Esophagus (tissue), 2 donors: ENCODE results near the gene BAHD1. TPM values are rescaled to one million over a fixed set of nuclear protein-coding genes. Genes with fewer than 3 reads are reported as not detected.
"Not testable (repeated sequence)": the region's sequence is repeated elsewhere in the genome, so short reads cannot be mapped to it uniquely, and the experiment has no call there.

Experiments used
- H3K27ac ChIP-seq, 2 donors: one replicate each; pipeline ENCODE4 v1.5.1; 2013; ENCODE audit warnings: low read depth in 2 of 2, mild to moderate bottlenecking in 2 of 2, inconsistent platforms in 1 of 2, low read length in 1 of 2, moderate library complexity in 1 of 2
- H3K27me3 ChIP-seq, 2 donors: one replicate each; pipeline ENCODE4 v1.6.1; 2013; ENCODE audit warnings: low read length in 2 of 2, control low read depth in 1 of 2, mild to moderate bottlenecking in 1 of 2; ENCODE audit not compliant: insufficient read depth in 2 of 2, control insufficient read depth in 1 of 2
- H3K36me3 ChIP-seq, 2 donors: one replicate each; pipeline ENCODE4 v1.6.1; 2013; ENCODE audit warnings: low read length in 1 of 2; ENCODE audit not compliant: control insufficient read depth in 2 of 2, insufficient read depth in 2 of 2
- H3K4me1 ChIP-seq, 2 donors: one replicate each; pipeline ENCODE4 v1.6.1; 2013; ENCODE audit warnings: low read length in 1 of 2; ENCODE audit not compliant: control insufficient read depth in 2 of 2, insufficient read depth in 2 of 2
- H3K4me3 ChIP-seq, 2 donors: one replicate each; pipeline ENCODE4 v1.5.1; 2013; ENCODE audit warnings: low read length in 2 of 2, mild to moderate bottlenecking in 2 of 2, low read depth in 1 of 2, moderate library complexity in 1 of 2
- H3K9me3 ChIP-seq, 2 donors: one replicate each; pipeline ENCODE4 v1.6.1; 2013; ENCODE audit warnings: mild to moderate bottlenecking in 2 of 2, low read depth in 1 of 2, low read length in 1 of 2, moderate library complexity in 1 of 2; ENCODE audit not compliant: control insufficient read depth in 2 of 2, insufficient read depth in 1 of 2
- WGBS, 2 donors: extraction: QIAGEN DNeasy Blood & Tissue Kit; methylation state at CpG; one replicate each; pipeline ENCODE4 v1.1.7; 2013; 5-methylcytosine and 5-hydroxymethylcytosine counted together
- polyA plus RNA-seq, 2 donors: library from polyadenylated mRNA; stranded (reverse); fragments of 200-250 nt; gene quantifications; one replicate each; pipeline ENCODE4 v1.2.3, GENCODE V29; 2013
- donor health status: healthy with polysubstance abuse.
- donor health status: Bipolar disorder and iron deficiency.

The BAHD1 gene
- polyA plus RNA-seq, 2 donors, result 6.7 to 8.1 TPM

- H3K27me3 ChIP-seq, H3K27ac ChIP-seq, H3K36me3 ChIP-seq, H3K4me3 ChIP-seq, H3K9me3 ChIP-seq: not testable (repeated sequence)
- 76 to 84% methylated on average over 2 to 3 of the region's 3 CpGs for WGBS, 2 donors
- H3K4me1 ChIP-seq, result peaks cover 11 to 29% of the 10 kb centered on the region in 2 donors
Measured at GRCh38 chr15:40453941-40454340, 13.2 kb downstream of the BAHD1 start.

DNA sequence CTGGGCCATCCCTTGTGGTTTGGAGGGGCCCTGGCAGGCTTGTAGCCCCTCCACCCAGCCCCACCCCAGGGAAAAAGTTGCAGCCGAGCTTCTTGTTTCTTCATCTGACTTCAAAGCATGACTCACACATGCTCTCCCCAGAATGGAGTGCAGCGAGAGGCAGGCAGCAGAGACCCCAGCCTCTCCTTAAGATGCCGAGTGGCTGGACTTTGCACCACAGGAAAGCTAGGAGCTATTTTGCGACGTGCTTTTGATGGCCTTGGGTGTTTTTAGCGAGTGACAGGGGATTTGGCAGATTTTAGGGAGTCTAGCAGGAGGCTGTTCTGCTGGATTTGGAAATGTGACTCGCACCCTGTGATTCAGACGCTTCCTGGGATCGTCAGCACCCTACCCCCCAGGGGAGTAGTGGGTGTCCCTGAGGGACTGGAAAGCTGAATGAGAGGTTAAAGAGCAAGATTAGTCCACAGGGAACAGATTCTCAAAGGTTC lies 14.2 kb downstream of the BAHD1 start:
- H3K27me3 ChIP-seq, result no peaks in the 10 kb centered on the region
- no peaks in the 10 kb centered on the region for H3K9me3 ChIP-seq
- peaks cover 11 to 29% of the 10 kb centered on the region in 2 donors for H3K4me1 ChIP-seq
- H3K36me3 ChIP-seq, result peaks cover 0 to 12% of the 10 kb centered on the region in 2 donors
- 39 to 46% methylated on average over 9 of the region's 9 CpGs for WGBS, 2 donors
- no peak overlapping the region for H3K4me3 ChIP-seq
- H3K27ac ChIP-seq, result no peak overlapping the region

- Histone ChIP-seq H3K27ac (peak overlapping the region in 1 of 2 donors; percentile 11), H3K4me1 (peaks cover 11 to 29% of the 10 kb centered on the region in 2 donors), H3K36me3 (peaks cover 0 to 15% of the 10 kb centered on the region in 2 donors), H3K27me3 (no peaks in the 10 kb centered on the region), H3K4me3 (no peak overlapping the region), H3K9me3 (no peaks in the 10 kb centered on the region)
- 35 to 38% methylated on average over 7 of the region's 7 CpGs for WGBS, 2 donors
Measured at GRCh38 chr15:40456299-40456712, 15.6 kb downstream of the BAHD1 start.

GRCh38 chr15:40456738-40457137 lies 16.0 kb downstream of the BAHD1 start:
- WGBS, 2 donors, result 38 to 68% methylated on average over 4 of the region's 4 CpGs
- H3K4me1 ChIP-seq, result peaks cover 11 to 29% of the 10 kb centered on the region in 2 donors

GRCh38 chr15:40458495-40459371 lies 18.0 kb downstream of the BAHD1 start:
- 95 to 96% methylated on average over 37 of the region's 37 CpGs for WGBS, 2 donors
- Histone ChIP-seq H3K36me3 (peaks cover 2 to 22% of the 10 kb centered on the region in 2 donors), H3K4me3 (no peak overlapping the region), H3K9me3 (no peaks in the 10 kb centered on the region), H3K27me3 (no peaks in the 10 kb centered on the region), H3K27ac (no peak overlapping the region), H3K4me1 (peaks cover 11 to 27% of the 10 kb centered on the region in 2 donors)

More at GRCh38 chr15:40456738-40457137, 16.0 kb downstream of the BAHD1 start:
- no peak overlapping the region for H3K4me3 ChIP-seq
- H3K9me3 ChIP-seq, result no peaks in the 10 kb centered on the region
- H3K36me3 ChIP-seq, result peaks cover 0 to 15% of the 10 kb centered on the region in 2 donors
- peak overlapping the region in 1 of 2 donors; percentile 11 for H3K27ac ChIP-seq
- no peaks in the 10 kb centered on the region for H3K27me3 ChIP-seq

DNA sequence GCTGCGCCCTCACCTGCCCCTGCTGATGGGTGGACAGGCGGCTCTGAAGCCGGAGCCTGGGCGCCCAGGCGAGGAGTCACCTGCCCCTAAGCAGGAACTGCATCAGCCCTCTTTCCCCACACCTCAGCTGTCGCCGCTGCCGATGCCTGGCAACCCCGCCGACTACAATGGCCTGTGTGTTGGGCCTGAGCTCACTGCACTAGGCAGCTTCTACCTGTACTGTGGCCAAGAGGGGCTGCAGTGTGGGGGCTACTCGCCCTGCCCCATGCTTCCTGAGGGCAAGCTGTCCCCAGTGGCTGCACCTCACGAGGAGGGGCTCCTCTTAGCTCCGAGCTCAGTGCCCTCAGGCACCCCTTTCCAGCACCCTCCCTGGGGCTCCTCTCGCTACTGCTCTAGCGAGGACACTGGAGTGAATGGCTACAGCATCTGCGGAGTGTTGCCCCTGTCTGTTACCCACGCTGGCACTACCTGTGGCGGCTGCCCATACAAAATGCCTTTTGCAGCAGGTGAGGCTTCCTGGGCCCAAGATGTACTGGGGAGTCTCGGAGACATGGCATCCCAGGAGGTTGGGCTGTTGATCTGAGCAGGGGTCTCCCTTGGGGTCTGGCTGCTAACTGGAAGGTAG lies 18.8 kb downstream of the BAHD1 start:
- peaks cover 11 to 23% of the 10 kb centered on the region in 2 donors for H3K4me1 ChIP-seq
- WGBS, 2 donors, result 95 to 97% methylated on average over 19 of the region's 19 CpGs
- no peaks in the 10 kb centered on the region for H3K27me3 ChIP-seq
- H3K36me3 ChIP-seq, result peaks cover 2 to 29% of the 10 kb centered on the region in 2 donors
- no peak overlapping the region for H3K4me3 ChIP-seq
- H3K27ac ChIP-seq, result no peak overlapping the region
- no peaks in the 10 kb centered on the region for H3K9me3 ChIP-seq

GRCh38 chr15:40460404-40460803 lies 19.7 kb downstream of the BAHD1 start:
- Histone ChIP-seq H3K36me3 (peaks cover 2 to 37% of the 10 kb centered on the region in 2 donors), H3K4me3 (no peak overlapping the region), H3K27ac (no peak overlapping the region), H3K4me1 (peaks cover 6 to 14% of the 10 kb centered on the region in 2 donors), H3K9me3 (no peaks in the 10 kb centered on the region), H3K27me3 (no peaks in the 10 kb centered on the region)
- 68 to 93% methylated on average over 2 of the region's 2 CpGs for WGBS, 2 donors

- Histone ChIP-seq H3K9me3 (no peaks in the 10 kb centered on the region), H3K36me3 (peaks cover 12 to 42% of the 10 kb centered on the region in 2 donors), H3K4me3 (no peak overlapping the region), H3K27me3 (no peaks in the 10 kb centered on the region), H3K27ac (no peak overlapping the region), H3K4me1 (peaks cover 0 to 8% of the 10 kb centered on the region in 2 donors)
- WGBS, 2 donors, result 95% methylated on average over 21 of the region's 21 CpGs
Measured at GRCh38 chr15:40461958-40462357, 21.2 kb downstream of the BAHD1 start.

DNA sequence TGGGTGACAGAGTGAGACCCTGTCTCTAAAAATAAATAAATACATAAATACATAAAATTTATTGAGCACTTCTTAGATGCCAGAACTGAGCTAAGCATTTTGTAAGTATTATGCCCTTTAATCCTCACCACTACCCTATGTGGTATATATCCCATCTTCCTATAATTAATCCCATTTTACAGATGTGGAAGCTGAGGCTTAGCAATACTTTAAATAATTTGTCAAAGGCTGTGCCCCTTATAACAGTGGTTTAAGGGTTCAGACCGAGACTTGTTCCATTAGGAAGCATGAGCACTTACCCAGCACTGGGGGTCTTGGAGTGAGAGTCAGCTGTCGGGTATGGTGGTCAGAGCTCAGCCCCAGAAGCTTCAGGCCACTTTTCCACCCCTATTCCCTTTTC lies 22.5 kb downstream of the BAHD1 start:
- Histone ChIP-seq H3K27ac (no peak overlapping the region), H3K4me1 (peaks cover 0 to 7% of the 10 kb centered on the region in 2 donors), H3K4me3 (no peak overlapping the region), H3K36me3 (peaks cover 17 to 42% of the 10 kb centered on the region in 2 donors), H3K27me3 (no peaks in the 10 kb centered on the region), H3K9me3 (no peaks in the 10 kb centered on the region)
- 96 to 99% methylated on average over 2 of the region's 2 CpGs for WGBS, 2 donors
